ENCODE data around the gene CPED1. TPM values are rescaled to one million over a fixed set of nuclear protein-coding genes. Genes with fewer than 3 reads are reported as not detected.

The CPED1 gene
- total RNA-seq, 1 donor from 2014 or later = not detected

- no peaks in the 10 kb centered on the region for H3K27me3 ChIP-seq
- no peaks in the 10 kb centered on the region for H3K9me3 ChIP-seq (ENCODE audit: low read depth)
- no peaks in the 10 kb centered on the region for H4K20me1 ChIP-seq (ENCODE audit: low read depth)
- H3K4me2 ChIP-seq = no peak overlapping the region
- H3K27ac Mint-ChIP-seq = no peak overlapping the region
- H3K4me3 Mint-ChIP-seq = no peak overlapping the region
- H3K9ac ChIP-seq = no peak overlapping the region
- no peak overlapping the region for H2AFZ ChIP-seq (replicated peaks)
- no peaks in the 10 kb centered on the region for H3K4me1 ChIP-seq
- H3K9me3 Mint-ChIP-seq = no peaks in the 10 kb centered on the region
- no peaks in the 10 kb centered on the region for H3K27me3 Mint-ChIP-seq (ENCODE audit: insufficient read depth, low read depth)
- H3K36me3 Mint-ChIP-seq = no peaks in the 10 kb centered on the region
- H3K4me3 ChIP-seq = no peak overlapping the region
- no peaks in the 10 kb centered on the region for H3K36me3 ChIP-seq
- no peaks in the 10 kb centered on the region for H3K79me2 ChIP-seq (ENCODE audit: low read depth)
- no peaks in the 10 kb centered on the region for H3K4me1 Mint-ChIP-seq
- H3K27ac ChIP-seq = no peak overlapping the region
- TF ChIP-seq EZH2 (IDR thresholded peaks at IDR 0.05) (no peak), CTCF (IDR thresholded peaks at IDR 0.05) (no peak), EZH2phosphoT487 (IDR thresholded peaks at IDR 0.05) (no peak)
- no peaks in the 10 kb centered on the region for H3F3A ChIP-seq (ENCODE audit: low read depth)
- no peak for DNase-seq (ENCODE audit: low spot score)
Observed at GRCh38 chr7:121140790-121141189, 152.3 kb downstream of the CPED1 start.

GRCh38 chr7:121151774-121152221 is 163.3 kb downstream of the CPED1 start:
- no peaks in the 10 kb centered on the region for H3K36me3 ChIP-seq
- no peaks in the 10 kb centered on the region for H3K4me1 Mint-ChIP-seq

GRCh38 chr7:121153411-121153810 is 164.9 kb downstream of the CPED1 start:
- Histone ChIP-seq H3K4me2 (no peak overlapping the region), H3K27me3 (no peaks in the 10 kb centered on the region), H3K4me3 (no peak overlapping the region), H3K27ac (no peak overlapping the region), H3K9me3 (ENCODE audit: low read depth) (no peaks in the 10 kb centered on the region), H3K9ac (no peak overlapping the region), H3K4me1 (no peaks in the 10 kb centered on the region), H3K79me2 (ENCODE audit: low read depth) (no peaks in the 10 kb centered on the region), H2AFZ (replicated peaks) (no peak overlapping the region), H4K20me1 (ENCODE audit: low read depth) (no peaks in the 10 kb centered on the region), H3F3A (ENCODE audit: low read depth) (no peaks in the 10 kb centered on the region), H3K36me3 (no peaks in the 10 kb centered on the region)
- Mint-ChIP-seq H3K27ac (no peak overlapping the region), H3K4me1 (no peaks in the 10 kb centered on the region), H3K36me3 (no peaks in the 10 kb centered on the region), H3K4me3 (no peak overlapping the region), H3K27me3 (ENCODE audit: insufficient read depth, low read depth) (no peaks in the 10 kb centered on the region), H3K9me3 (no peaks in the 10 kb centered on the region)
- TF ChIP-seq EZH2 (IDR thresholded peaks at IDR 0.05) (no peak), EZH2phosphoT487 (IDR thresholded peaks at IDR 0.05) (no peak), CTCF (IDR thresholded peaks at IDR 0.05) (no peak)
- no peak for DNase-seq (ENCODE audit: low spot score)

More at GRCh38 chr7:121151774-121152221, 163.3 kb downstream of the CPED1 start:
- H3K36me3 Mint-ChIP-seq = no peaks in the 10 kb centered on the region
- H3K4me2 ChIP-seq = no peak overlapping the region
- no peaks in the 10 kb centered on the region for H3K79me2 ChIP-seq (ENCODE audit: low read depth)
- H3K4me3 Mint-ChIP-seq = no peak overlapping the region
- no peaks in the 10 kb centered on the region for H3K27me3 ChIP-seq
- no peak overlapping the region for H3K4me3 ChIP-seq
- H3K9me3 Mint-ChIP-seq = no peaks in the 10 kb centered on the region
- H3K27ac ChIP-seq = no peak overlapping the region
- TF ChIP-seq CTCF (IDR thresholded peaks at IDR 0.05) = no peak
- no peak for TF ChIP-seq EZH2phosphoT487 (IDR thresholded peaks at IDR 0.05)
- no peak for TF ChIP-seq EZH2 (IDR thresholded peaks at IDR 0.05)
- H2AFZ ChIP-seq (replicated peaks) = no peak overlapping the region
- no peak overlapping the region for H3K9ac ChIP-seq
- no peaks in the 10 kb centered on the region for H4K20me1 ChIP-seq (ENCODE audit: low read depth)
- no peaks in the 10 kb centered on the region for H3K27me3 Mint-ChIP-seq (ENCODE audit: insufficient read depth, low read depth)
- no peaks in the 10 kb centered on the region for H3K9me3 ChIP-seq (ENCODE audit: low read depth)
- no peak overlapping the region for H3K27ac Mint-ChIP-seq
- H3K4me1 ChIP-seq = no peaks in the 10 kb centered on the region
- DNase-seq (ENCODE audit: low spot score) = no peak
- H3F3A ChIP-seq (ENCODE audit: low read depth) = no peaks in the 10 kb centered on the region
